Activated naive CD4-positive, alpha-beta T cell treated with anti-CD3 and anti-CD28 coated beads, Interleukin-2, amount 50 U/mL, for 16 hours (primary cell): Measurements from ENCODE around the gene MYO7B.
"Not testable (repeated sequence)": the region's sequence is repeated elsewhere in the genome, so short reads cannot be mapped to it uniquely, and the experiment has no call there.

Experiments
- DNase-seq: peaks from one replicate; pipeline ENCODE4 v3.0.0-alpha.2; 2020

Gene MYO7B

DNA sequence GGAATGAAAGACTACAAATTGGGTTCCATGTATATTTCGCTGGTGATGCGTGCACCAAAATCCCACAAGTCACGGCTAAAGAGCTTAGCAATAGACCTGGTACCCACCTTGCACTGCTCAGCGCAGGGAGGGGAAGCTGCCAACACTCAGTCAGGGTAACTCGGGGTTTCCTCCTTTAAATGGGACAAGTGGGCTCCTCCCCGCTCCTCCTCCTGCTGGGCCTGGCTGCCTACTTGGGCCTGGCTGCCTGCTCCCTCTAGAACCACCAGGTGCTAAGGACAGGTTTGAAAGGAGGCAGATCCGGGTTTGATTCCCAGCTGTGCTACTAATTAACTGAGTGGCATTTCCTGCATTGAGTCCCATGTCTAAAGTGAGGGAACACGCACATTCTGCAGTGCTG, 23.4 kb downstream of the MYO7B start:
- DNase-seq = no peak

DNA sequence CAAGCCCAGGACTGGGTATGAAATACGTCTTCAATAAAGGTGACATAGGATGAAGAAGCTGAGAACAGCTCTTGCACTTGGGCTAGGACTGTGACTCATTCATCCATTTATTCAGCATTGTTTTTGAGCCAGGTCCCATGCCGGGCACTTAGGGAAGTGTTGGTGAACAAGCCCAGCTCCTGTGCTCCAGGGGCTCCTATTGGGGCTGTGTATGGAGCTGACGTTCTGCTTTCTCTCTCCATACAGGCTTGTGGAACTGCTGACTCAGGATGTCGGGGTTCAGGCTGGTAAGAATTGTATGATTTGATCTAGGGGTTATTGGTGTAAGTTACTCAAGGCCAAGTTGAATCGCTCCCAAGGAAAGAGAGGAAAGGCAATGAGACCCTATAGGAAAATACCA, 24.0 kb downstream of the MYO7B start:
- DNase-seq = no peak

DNA sequence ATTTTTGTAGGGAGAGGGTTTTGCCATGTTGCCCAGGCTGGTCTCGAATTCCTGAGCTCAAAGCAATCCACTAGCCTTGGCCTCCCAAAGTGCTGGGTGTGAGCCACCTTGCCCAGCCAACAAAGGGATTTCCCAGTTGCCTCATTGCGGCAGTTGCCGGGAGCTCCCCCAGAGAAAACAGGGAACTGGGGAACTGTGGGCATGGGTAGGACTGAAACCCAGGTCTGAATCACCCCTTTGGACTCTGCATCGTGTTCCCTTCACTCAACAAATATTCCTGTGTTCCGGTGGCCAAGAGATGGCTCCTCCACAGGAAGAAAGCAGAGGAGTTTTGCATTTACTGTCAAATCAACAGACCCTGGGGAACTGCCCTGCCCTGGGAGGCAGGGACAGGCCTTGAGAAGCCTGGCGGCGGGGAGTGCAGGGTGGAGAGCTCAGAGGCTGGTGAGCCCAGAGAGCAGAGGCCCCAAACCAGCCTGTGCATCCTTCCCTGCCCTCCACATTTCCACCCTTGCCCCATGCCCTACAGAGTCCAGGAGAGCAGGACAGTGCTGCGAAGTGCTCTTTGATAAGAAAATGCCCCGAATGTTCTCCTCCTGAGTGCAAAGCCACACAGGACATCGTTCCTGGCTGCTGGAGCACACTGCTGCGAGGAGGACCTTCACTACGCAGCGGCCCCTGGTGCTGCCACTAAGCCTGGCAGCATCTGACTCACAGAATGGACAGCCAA, 24.9 kb downstream of the MYO7B start:
- DNase-seq = no peak

DNA sequence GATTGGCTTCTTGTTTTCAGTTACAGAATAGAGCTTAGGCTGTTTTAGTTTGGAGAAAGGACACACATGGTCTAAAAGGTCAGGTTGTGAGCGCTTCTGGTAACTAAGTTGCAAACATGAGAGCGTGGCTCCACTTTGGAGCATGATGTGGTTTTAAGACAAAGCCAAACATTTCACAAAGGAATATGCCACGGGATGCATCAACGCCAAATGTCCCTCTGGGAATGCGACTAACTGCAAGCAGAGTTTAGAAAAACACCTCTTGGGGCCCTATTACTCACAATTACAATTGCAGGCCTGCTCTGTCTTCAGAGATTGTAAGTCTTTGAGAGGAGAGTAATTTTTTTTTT, 25.4 kb downstream of the MYO7B start:
- DNase-seq = no peak

DNA sequence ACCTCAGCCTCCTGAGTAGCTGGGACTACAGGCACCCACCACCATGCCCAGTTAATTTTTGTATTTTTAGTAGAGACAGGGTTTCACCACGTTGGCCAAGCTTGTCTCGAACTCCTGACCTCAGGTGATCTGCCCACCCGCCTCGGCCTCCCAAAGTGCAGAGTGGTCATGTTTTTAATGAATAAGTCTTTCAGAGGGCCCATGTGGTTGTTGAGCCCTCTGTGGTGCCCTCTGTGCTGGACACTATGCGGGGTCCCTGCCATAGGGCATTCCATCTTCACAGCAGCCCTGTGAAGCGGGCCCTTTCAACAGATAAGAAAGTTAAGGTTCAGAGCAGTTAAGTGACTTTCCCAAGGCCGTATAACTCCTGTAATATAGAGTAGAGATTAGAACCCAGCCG, 25.9 kb downstream of the MYO7B start:
- no peak for DNase-seq

DNA sequence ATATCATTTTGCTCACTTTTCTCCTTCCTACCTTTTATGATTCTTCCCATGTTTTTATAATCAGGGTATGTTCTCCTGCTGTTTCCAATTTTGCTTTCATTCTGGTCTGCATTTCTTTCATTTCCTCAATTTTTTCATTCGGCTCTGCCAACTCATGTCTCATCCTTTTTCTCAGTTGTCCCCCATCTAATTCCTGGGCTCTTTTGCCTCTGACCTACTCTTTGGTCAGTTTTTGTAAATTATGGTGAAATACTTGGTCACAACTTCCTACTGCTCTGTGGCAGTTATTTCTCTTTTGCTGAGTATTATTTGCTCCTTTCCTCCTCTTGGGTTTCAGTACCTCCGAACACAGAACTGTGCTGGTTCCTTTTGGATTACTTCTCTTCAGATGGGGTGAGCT, 27.5 kb downstream of the MYO7B start:
- DNase-seq = no peak

DNA sequence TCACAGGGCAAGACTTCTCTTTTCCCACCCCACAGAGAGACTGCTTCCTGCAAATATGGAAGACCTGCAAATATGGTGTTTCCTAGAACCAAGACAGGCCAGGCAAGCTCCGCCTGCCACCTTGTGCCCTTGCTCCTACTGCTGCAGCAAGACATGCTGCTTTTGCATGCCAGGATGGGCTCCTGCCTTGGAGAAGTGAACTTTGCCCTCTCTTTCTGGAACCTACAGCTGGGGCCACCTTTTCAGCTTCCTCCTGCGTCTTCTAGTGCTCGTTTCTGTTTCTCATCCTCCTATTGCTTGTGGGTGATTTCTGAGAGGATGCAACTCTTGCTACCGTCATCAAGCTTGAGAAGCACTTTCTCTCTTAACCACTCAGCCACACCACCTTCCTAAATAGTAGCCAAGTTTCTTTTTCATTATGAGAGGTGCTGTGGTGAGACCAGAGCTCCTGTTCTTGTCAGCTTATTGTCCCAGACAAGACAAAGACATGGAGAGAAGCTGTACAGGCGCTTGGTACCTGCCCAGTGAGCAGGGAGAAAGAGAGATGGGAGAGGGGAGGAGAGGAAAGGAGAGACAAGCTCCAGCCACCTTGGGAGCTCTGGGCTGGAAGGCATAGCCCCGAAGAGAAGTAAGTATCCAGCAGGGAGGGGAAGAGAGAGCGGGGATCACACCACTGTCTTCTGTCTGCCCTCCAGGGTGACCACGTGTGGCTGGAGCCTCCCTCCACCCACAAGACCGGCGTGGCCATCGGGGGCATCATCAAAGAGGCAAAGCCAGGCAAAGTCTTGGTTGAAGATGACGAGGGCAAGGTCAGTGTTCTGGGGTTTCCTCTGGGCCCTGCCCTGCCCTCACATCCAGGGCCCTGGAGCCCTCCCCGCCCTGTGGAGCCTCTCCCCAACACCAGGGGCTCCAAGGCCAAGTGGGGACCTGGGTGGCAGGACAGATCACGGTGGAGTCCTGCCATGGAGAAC, 28.3 kb downstream of the MYO7B start:
- DNase-seq = no peak

DNA sequence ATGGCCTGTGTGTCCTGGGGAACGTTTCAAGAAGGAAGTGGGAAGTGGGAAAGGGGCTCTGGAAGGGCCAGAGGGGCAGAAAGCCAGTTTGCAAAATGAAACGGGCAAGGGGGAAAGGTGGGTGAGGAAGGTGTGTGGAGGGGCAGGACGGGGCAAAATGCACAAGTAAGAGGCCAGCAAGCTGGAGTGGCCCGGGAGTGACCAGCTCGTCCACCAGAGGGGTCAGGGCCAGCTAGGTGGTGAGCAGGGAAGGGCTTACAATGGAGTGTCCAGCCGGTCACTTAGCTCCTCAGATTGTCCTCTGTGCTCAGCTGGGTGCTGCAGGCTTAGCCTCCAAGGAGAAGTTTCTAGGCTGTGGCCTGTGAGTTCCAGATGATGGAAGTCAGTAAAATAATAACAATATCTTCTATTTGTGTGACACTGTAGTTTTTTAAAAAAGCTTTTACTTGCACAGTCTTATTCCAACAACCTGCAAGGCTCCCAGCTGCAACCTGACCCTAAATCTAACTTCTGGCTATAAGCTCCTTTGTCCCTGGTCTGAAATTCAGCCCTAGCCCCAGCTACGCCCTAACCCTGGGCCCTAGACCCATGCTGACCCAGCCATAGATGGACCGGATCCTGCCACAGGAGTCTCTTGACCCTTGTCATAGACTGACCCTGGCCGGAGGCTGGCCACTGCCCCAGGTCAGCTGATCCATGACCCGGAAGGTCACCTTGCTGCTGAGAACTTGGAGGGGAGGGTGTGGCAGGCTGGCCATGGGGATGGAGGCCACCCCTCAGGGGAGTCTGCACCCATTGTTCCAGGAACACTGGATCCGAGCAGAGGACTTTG, 29.2 kb downstream of the MYO7B start:
- no peak for DNase-seq

DNA sequence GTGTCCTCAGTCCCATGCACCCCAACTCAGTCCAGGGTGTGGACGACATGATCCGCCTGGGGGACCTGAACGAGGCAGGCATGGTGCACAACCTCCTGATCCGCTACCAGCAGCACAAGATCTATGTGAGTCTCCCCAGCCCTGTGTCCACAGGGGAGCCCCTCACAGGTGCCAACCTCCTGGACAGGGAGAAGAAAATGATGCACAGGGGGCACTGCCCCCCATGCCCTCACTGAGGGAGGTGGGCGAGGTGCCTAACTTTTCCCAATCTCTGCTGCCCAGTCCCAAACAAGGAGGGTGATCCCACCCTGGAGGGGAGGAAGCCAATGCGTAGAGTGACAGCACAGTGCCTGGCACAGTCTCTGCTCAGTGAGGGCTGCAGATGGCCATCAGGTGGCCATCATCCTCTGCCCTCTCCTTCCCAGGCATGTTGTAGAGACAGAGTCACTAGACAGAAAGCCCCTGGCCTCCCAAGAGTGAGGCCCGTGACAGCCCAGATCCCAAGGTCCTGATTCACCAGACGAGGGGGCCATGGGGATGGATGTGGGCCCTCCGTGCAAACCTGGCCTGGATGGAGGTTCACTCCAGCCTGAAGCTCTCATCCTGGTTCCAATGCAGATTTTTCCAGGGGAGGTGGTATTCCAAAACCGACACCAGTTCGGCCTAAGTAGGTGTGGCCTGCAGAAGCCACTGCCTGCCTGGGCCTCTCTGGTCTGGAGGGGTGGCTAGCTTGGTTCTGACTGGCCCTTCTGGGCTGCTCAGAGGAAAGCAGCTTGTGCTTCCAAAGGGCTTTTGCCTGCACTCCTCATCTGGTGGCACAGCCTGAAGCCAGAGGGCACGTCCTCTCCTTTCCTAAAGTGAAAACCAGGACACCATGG, 30.0 kb downstream of the MYO7B start:
- DNase-seq = no peak

DNA sequence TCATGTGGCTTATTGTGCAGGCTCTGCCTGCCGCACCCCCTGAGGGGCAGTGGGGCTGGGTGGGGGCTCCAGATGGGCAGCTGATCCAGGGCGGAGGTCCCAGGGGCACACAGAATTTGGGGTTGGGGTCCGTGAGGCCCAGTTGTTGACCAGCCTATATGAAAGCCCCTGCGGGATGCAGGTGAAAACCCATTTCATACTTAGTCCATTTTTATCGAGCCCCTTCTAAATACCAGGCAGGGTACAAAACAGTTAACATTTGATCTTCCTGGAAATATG, 30.6 kb downstream of the MYO7B start:
- no peak for DNase-seq

DNA sequence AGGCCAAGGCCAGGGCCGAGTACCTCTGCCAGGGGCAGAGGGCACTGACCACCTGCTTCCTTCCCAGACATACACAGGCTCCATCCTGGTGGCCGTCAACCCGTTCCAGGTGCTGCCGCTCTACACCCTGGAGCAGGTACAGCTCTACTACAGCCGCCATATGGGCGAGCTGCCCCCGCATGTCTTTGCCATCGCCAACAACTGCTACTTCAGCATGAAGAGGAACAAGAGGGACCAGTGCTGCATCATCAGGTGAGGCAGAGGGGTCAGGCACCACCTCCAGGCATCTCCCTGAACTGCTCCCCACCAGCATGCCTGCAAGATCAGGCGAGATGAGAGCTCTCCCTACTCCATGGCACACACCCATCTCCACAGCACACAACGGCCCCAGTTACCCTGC, 31.1 kb downstream of the MYO7B start:
- no peak for DNase-seq

DNA sequence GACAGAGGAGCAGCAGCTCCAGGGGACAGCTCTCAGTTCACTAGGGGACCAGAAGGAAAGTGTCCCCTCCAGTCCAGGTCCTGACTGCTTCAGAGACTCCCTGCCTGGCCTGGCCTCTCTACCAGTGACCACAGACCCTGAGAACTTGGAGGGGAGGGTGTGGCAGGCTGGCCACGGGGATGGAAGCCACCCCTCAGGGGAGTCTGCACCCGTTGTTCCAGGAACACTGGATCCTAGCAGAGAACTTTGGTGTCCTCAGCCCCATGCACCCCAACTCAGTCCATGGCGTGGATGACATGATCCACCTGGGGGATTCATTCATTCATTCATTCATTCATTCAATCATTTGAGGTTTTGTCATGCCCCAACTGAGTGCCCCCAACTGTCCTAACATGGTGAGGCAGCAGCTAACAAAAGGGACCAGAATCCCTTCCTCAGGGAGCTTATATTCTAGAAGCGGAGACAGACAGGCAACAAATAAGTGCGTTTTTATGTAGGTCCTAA, 31.9 kb downstream of the MYO7B start:
- no peak for DNase-seq

DNA sequence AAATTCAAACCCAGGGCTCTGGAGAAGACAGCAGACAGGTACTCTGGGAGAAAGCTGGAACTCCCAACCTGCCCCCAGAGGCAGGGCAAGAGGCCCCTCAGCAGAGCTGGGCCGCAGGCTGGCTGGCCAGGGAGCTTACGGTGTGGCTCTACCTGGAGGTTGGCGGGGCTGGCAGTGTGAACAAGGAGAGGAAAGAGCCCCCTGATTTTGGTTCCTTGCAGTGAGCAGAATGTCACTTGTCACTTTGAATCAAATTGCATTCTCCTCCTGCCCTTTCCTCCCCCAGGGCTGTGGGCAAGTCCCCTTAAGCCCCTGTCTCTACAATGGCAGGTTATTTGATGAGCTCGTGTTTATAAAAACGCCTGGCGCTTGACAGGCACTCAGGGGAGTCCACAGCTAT, 32.6 kb downstream of the MYO7B start:
- no peak for DNase-seq

DNA sequence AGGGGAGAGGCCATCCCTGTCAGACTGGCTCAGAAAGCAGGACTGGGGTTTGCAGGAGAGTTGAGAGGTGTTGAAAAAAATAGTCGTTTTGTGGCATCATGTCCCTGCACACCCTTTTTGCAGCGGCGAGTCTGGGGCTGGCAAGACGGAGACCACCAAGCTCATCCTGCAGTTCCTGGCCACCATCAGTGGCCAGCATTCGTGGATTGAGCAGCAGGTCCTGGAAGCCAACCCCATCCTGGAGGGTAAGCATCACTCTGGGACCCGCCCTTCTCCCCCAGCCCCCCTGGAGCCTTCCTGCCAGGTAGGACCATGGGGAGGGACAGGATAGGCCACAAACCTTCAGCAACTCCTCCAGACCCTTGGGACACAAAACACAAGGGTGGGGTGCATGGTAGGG, 34.2 kb downstream of the MYO7B start:
- no peak for DNase-seq

DNA sequence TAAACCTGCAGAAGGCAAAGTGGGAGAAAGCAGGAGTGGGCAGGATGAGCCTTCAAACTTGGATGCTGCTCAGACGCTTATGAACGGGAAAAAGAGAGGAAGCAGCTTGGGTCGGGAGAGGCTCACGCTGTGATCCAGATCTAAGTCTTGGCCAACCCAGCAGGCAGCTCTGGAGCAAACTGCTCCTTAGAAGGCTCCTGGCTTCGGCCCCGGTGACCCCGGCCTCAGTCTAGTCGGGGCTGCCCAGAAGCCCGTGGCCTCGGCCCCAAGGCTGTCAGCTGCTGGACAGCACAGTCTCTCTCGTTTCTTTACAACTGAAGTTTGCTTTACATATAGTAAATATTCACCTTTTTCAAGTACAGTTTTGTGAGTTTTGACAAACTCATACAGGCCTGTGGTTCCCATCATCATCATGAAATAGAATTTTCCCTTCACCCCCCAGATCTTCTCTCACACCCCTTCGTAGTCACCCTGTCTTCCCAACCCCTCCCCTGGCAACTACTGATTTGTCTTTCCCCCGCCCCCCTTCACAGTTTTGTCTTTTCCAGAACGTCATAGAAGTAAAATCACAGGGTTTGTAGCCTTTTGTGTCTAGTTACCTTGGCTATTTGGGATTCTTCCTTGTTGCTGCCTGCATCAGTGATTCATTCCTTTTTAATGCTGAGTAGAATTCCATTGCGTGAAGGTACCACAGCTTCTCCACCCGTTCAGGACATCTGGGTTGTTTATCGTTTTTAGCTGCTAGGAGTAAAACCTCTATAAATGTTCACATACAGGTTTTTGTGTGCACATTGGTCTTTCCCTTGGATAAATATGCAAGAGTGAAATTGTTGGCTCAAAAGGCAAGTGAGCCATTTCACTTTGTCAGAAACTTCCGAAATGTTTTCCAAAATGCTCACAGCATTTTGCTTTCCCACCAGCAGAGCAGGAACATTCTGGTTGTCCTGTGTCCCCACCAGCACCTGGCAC, 35.1 kb downstream of the MYO7B start:
- no peak for DNase-seq

DNA sequence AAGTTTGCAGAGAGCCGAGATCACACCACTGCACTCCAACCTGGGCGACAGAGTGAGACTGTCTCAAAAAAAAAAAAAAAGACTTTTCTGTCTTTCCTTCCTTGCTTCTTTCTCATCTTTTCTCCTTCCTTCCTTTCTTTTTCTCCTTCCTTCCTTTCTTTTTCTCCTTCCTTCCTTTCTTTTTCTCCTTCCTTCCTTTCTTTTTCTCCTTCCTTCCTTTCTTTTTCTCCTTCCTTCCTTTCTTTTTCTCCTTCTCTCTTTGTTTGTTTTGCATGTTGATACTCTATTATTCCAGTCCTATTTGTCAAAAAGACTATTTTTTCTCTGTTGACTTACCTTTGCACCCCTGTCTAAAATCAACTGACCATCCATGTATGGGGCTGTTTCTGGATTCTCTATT, 36.9 kb downstream of the MYO7B start:
- DNase-seq = not testable (repeated sequence)

DNA sequence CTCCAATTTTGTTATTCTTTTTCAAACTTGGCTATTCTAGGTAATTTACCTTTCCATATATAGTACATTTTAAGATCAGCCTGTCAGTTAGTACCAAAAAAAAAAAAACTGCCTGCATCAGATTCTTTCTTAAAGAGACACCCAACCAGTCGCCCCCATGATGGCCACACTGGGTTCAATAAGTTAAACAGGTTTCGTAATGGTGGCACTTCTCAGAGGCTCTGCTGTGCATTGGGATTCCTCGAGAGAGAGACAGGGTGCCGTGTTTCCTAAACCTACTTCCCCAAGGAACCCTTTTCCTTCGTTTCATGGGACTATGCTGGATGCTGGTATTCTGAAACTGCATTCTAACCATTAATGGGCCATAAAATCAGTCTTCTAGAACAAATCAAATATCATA, 37.4 kb downstream of the MYO7B start:
- no peak for DNase-seq

DNA sequence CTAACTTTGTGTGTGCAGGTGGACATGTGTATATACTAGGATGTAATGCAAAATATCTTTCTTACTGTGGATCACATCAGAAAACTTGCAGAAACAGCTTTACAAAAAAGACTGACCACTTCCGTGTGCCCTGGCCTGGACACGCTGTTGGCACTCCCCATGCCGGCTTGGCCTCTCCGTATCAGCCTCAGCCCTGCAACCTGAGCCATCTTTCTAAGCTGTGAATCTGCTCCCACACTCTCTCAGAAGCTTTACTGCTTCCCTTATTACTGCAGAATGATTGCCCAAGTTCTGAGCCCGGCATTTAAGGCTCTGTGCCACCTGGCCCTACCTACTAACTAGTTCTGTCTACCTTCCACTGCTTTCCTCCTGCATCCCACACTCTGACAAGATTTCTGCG, 37.8 kb downstream of the MYO7B start:
- DNase-seq = no peak

DNA sequence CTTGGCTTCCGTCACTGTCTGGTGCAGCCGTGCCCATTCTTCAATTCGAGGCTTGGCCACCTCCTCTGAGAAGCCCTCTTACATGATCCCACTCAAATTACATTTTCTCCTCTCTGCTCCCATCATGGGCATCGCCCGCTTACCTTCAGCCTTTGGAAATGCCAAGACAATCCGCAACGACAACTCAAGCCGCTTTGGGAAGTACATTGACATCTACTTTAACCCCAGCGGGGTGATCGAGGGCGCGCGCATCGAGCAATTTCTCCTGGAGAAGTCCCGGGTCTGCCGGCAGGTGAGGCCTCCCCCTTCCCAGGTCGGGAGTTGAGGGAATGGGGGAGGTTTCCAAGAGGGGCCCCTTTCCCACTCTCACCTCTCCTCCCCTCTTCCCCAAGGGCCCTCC, 38.3 kb downstream of the MYO7B start:
- no peak for DNase-seq

DNA sequence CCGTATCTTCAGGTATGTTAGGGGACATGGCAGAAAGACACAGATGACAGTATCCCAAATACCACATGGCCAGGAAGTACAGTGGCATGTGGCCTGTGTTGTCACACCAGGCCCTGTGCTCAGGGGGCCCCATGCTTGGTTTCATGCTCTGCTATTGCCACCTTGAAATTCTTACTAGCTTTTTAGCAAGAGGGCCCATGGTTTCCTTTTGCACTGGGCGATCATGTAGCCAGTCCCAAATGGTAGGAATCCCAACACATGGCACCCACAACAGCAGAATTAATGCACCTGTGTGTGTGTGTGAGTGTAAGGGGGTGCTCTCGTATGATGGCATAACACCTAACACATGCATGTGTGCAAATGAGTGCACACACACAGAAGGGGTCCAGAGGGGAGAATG, 39.2 kb downstream of the MYO7B start:
- DNase-seq = no peak

DNA sequence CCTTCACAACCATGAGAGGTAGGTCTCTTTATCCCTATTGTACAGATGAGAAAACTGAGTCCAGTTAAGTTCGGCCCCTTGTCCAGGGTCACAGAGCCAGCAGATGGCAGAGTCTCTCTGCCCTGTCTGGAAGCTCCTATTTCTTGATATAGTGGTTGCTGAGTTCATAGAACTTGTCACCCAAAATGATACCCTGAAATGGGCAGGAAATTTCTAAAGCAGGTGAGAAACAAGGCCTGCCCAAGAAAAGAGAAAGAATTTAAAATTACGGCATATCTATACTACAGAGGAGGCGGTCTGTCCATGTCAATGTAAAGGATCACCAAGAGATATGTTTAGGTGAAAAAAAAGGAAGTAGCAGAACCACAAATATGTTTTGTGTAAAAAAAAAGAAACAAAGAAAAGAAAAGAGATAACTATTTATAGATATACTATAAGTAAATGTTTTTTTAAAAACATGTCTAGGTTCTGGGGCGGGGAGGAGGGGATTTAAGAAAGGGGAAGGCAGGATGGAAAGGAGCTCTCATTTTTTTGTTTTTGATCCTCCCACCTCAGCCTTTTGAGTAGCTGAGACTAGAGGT, 39.8 kb downstream of the MYO7B start:
- DNase-seq = no peak
